ENCODE results near the gene RNF169. TPM values are rescaled to one million over a fixed set of nuclear protein-coding genes. Genes with fewer than 3 reads are reported as not detected.

Gene RNF169
- total and polyA plus RNA-seq, 9 of the 15 experiments (the other 6 are each of a cell fraction or from before 2014, with no cell fraction given) = 0.68 to 18.1 (median 10.1) TPM

- TF ChIP-seq ILF3 (IDR thresholded peaks at IDR 0.05; ENCODE audit: borderline replicate concordance) (no peak), SMARCA5 (IDR thresholded peaks at IDR 0.05) (no peak), MITF (IDR thresholded peaks at IDR 0.05) (no peak), BRCA1 (IDR thresholded peaks at IDR 0.05) (no peak), BRCA1 (CRISPR knock-in tag; IDR thresholded peaks at IDR 0.05) (no peak), CC2D1A (IDR thresholded peaks at IDR 0.05) (0 out of 2 replicates have a peak, but pooled peaks have one; percentile 23), ARID2 (IDR thresholded peaks at IDR 0.05) (no peak), KLF6 (CRISPR knock-in tag; IDR thresholded peaks at IDR 0.05; ENCODE audit: borderline replicate concordance) (no peak), ERF (CRISPR knock-in tag; IDR thresholded peaks at IDR 0.05) (no peak; the same call in 1 of the 2 replicates), ZBTB33 (CRISPR knock-in tag; IDR thresholded peaks at IDR 0.05) (0 out of 2 replicates have a peak, but pooled peaks have one; percentile 52), PKNOX1 (IDR thresholded peaks at IDR 0.05) (0 out of 2 replicates have a peak, but pooled peaks have one; percentile 27), HMG20A (CRISPR knock-in tag; conservative IDR thresholded peaks at IDR 0.05) (no peak), SREBF1 (IDR thresholded peaks at IDR 0.05; ENCODE audit: borderline replicate concordance, low read depth, low read length) (no peak), MTA1 (IDR thresholded peaks at IDR 0.05; ENCODE audit: borderline replicate concordance) (peak; percentile 51; the same call in 1 of the 2 replicates), HNRNPL (IDR thresholded peaks at IDR 0.05; ENCODE audit: low read depth, low read length) (no peak), ZBTB2 (IDR thresholded peaks at IDR 0.05) (no peak), KDM4B (IDR thresholded peaks at IDR 0.05; ENCODE audit: borderline replicate concordance in 2 of 2, low read depth in 1 of 2) (no peak), ZBTB1 (CRISPR knock-in tag; IDR thresholded peaks at IDR 0.05; ENCODE audit: borderline replicate concordance, low read depth) (peak; percentile 27; the same call in 1 of the 2 replicates), GMEB1 (CRISPR knock-in tag; IDR thresholded peaks at IDR 0.05) (no peak), POLR3G (IDR thresholded peaks at IDR 0.05; ENCODE audit: extremely low read depth, insufficient read length, insufficient replicate concordance) (no peak), CBX1 (IDR thresholded peaks at IDR 0.05; ENCODE audit: low read depth) (no peak)
These were observed 697 bp downstream of the RNF169 start (continued) for GRCh38 chr11:74749127-74749964.

Data from K562 (cell line).